ENCODE data around the gene CABLES2.

Gene CABLES2

DNA sequence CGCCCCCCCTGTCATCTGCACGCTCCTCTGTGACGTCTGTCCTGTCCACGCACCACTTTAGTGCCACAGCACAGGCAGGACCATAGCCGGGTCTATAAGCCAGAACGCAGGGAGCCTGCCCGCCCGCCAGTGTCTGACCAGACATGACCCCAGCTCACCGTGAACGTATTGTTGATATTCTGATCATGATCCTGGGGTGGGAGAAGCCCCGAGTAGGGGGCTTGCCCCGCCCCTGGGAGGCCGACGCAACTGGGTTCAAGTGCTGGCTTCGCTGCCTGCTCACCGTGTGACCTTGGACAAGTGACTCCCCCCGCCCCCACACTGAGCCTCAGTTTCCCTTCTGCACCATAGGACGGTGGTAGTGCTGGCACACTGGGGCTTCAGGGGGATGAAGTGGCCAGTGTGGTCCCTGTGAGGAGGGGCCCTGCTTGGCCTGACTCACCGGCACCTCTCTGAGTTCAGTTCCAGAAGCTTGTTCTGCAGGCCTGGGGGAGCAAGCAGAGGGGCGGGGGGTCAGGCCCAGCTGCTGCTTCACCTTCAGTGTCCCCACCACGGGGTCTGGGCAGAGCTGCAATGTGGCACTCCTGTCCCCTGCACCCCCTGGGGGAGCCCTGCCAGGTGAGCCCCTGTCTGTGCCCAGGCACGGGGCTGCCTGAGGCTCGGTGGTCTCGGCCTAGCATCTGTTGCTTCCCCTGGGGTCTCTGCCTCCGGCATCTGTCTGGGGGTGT lies 11.1 kb upstream of the CABLES2 start:
- H3K4me3 ChIP-seq (ENCODE audit: low read length): no peak overlapping the region
- H3K79me2 ChIP-seq (ENCODE audit: low read length): no peaks in the 10 kb centered on the region
- H4K20me1 ChIP-seq (ENCODE audit: insufficient read depth, low read length): no peaks in the 10 kb centered on the region
- no peaks in the 10 kb centered on the region for H3K36me3 ChIP-seq (replicated peaks; ENCODE audit: low read depth, low read length)
- H3K27ac ChIP-seq (ENCODE audit: low read length): no peak overlapping the region
- TF ChIP-seq, protein P1, sequence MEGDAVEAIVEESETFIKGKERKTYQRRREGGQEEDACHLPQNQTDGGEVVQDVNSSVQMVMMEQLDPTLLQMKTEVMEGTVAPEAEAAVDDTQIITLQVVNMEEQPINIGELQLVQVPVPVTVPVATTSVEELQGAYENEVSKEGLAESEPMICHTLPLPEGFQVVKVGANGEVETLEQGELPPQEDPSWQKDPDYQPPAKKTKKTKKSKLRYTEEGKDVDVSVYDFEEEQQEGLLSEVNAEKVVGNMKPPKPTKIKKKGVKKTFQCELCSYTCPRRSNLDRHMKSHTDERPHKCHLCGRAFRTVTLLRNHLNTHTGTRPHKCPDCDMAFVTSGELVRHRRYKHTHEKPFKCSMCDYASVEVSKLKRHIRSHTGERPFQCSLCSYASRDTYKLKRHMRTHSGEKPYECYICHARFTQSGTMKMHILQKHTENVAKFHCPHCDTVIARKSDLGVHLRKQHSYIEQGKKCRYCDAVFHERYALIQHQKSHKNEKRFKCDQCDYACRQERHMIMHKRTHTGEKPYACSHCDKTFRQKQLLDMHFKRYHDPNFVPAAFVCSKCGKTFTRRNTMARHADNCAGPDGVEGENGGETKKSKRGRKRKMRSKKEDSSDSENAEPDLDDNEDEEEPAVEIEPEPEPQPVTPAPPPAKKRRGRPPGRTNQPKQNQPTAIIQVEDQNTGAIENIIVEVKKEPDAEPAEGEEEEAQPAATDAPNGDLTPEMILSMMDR (IDR thresholded peaks at IDR 0.05; ENCODE audit: low read depth, low read length): no peak
- TF ChIP-seq EZH2phosphoT487 (IDR thresholded peaks at IDR 0.05; ENCODE audit: low read depth): no peak
- peaks cover 6% of the 10 kb centered on the region; the same call in 1 of the 2 replicates for H3K27me3 ChIP-seq (ENCODE audit: low read depth, low read length)
- H2AFZ ChIP-seq (ENCODE audit: low read depth, low read length): no peak overlapping the region
- H3K9ac ChIP-seq (ENCODE audit: low read length): no peak overlapping the region
- no peak overlapping the region for H3K4me2 ChIP-seq (ENCODE audit: low read length)
- H3K4me1 ChIP-seq (ENCODE audit: low read length): no peaks in the 10 kb centered on the region
- H3K9me3 ChIP-seq (ENCODE audit: insufficient read depth, low read length): no peaks in the 10 kb centered on the region

DNA sequence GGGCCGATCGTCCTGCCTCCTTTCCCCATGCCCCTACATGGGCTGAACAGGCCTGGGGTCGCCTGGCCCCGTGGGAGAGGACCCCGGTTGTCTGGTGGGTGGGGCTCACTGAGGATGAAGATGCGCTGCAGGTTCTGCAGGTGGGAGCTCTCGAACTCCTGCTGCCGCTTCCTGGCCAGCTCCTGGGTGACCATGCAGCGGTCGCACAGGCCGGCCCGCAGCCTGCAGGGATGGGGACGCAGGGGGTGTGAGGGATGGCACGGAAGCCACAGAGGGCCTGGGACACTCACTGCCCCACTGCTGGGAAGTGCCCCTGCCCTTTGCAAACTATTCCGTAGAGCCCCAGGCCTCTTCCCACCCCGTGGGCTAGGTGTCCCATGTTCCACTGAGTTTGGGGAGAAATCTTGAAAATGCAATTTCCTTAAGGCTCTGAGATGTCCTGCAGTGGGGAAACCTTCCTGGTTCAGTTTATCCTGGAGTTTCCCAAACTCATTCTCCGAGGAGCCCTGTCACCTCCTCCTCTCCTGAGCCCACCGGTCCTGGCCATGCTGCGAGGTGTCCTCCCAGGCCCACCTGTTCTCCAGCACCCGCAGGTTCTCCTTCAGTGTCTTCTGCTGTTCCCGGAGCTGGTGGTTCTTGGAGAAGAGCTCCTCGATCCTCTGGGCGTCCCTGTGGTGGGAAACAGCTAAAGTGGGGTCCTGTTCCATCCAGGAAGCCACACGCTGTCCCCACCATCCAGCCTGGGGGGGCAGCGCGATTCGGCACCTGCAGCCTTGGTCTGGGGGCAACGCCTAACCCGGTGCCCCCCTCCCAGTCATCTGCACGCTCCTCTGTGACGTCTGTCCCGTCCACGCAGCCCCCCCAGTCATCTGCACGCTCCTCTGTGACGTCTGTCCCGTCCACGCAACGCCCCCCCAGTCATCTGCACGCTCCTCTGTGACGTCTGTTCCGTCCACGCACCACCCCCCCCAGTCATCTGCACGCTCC lies 9.9 kb upstream of the CABLES2 start:
- no peak for TF ChIP-seq EZH2phosphoT487 (IDR thresholded peaks at IDR 0.05; ENCODE audit: low read depth)
- TF ChIP-seq, protein P1 (IDR thresholded peaks at IDR 0.05; ENCODE audit: low read depth, low read length): no peak
- Histone ChIP-seq H3K9ac (ENCODE audit: low read length) (no peak overlapping the region), H3K27me3 (ENCODE audit: low read depth, low read length) (peaks cover 6% of the 10 kb centered on the region; the same call in 1 of the 2 replicates), H2AFZ (ENCODE audit: low read depth, low read length) (no peak overlapping the region), H3K9me3 (ENCODE audit: insufficient read depth, low read length) (no peaks in the 10 kb centered on the region), H3K4me2 (ENCODE audit: low read length) (no peak overlapping the region), H3K4me3 (ENCODE audit: low read length) (no peak overlapping the region), H3K27ac (ENCODE audit: low read length) (no peak overlapping the region), H4K20me1 (ENCODE audit: insufficient read depth, low read length) (no peaks in the 10 kb centered on the region), H3K4me1 (ENCODE audit: low read length) (no peaks in the 10 kb centered on the region), H3K36me3 (replicated peaks; ENCODE audit: low read depth, low read length) (no peaks in the 10 kb centered on the region), H3K79me2 (ENCODE audit: low read length) (no peaks in the 10 kb centered on the region)

DNA sequence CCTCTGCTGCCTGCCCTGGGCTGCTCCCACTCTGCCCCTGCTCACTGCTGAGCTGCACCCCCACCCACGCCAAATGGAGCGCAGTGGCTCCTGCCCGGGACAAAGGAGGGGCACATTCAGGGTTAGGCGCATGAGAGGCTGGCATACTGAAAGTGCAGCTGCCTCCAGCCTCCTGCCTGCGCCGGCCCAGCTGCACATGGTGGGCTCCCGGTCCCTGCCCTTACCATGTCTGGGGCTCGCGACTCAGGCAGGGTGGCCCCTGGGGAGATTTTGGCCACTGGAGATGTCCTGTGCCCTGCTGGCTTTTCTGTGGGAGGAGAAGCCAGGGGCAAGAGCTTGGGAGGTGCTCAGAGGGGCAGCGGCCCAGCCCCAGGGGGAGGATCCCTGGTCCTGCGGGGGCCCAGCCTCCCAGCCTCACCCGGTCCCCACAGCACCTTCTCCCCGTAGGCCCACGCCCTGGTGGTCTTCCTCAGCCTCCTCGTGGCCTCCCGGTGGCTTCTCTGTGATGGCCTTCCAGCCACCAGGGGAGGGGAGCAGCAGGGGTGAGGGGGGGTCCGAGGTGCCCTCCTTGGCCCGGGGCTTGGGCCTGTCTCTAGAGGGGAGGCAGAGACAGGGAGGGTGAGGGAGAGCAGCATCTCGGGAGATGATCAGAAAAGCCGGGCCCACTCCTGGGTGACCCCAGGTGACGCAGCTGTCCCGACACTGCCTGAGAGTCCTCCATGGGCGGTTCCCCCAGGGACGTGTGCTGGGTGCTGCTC lies 8.4 kb upstream of the CABLES2 start:
- TF ChIP-seq, protein P1 (IDR thresholded peaks at IDR 0.05; ENCODE audit: low read depth, low read length): no peak
- no peak for TF ChIP-seq EZH2phosphoT487 (IDR thresholded peaks at IDR 0.05; ENCODE audit: low read depth)
- Histone ChIP-seq H3K27me3 (ENCODE audit: low read depth, low read length) (peaks cover 6% of the 10 kb centered on the region; the same call in 1 of the 2 replicates), H3K9me3 (ENCODE audit: insufficient read depth, low read length) (no peaks in the 10 kb centered on the region), H3K79me2 (ENCODE audit: low read length) (no peaks in the 10 kb centered on the region), H2AFZ (ENCODE audit: low read depth, low read length) (no peak overlapping the region), H3K36me3 (replicated peaks; ENCODE audit: low read depth, low read length) (no peaks in the 10 kb centered on the region), H3K27ac (ENCODE audit: low read length) (no peak overlapping the region), H3K4me1 (ENCODE audit: low read length) (peaks cover 3% of the 10 kb centered on the region; the same call in 1 of the 2 replicates), H3K4me2 (ENCODE audit: low read length) (no peak overlapping the region), H3K4me3 (ENCODE audit: low read length) (no peak overlapping the region), H4K20me1 (ENCODE audit: insufficient read depth, low read length) (no peaks in the 10 kb centered on the region), H3K9ac (ENCODE audit: low read length) (no peak overlapping the region)
